Measurements from ENCODE around the gene PLXNA3. TPM values are rescaled to one million over a fixed set of nuclear protein-coding genes. Genes with fewer than 3 reads are reported as not detected.

Gene PLXNA3
- total RNA-seq, 8 experiments from 2014 or later: 8.6 to 38.0 (median 22.3) TPM

- Histone ChIP-seq H3K4me1 (replicated peaks in 1 of 2) (peaks cover 4 to 16% of the 10 kb centered on the region in 2 donors), H3K27ac (peak overlapping the region; percentile 100), H3K4me3 (peak overlapping the region; percentile 72 to 95 (median 88))
- ATAC-seq (replicated peaks in 6 of 8): peak in 1 of 8 experiments; percentile 9
- WGBS, 10 experiments: 0 to 53% (median 30%) methylated on average over 1 to 9 of the region's 28 CpGs; no CpG with 5 or more reads in 6 of the 10 experiments
- in situ Hi-C loops (cut with MboI; ENCODE audit: low pct_unique_long_range_greater_than_20kb in 2 of 9, low sequenced_read_pairs in 9 of 9, unreplicated experiment in 9 of 9): no loop called here
Measured at GRCh38 chrX:154437971-154438893, 19.8 kb upstream of the PLXNA3 start.

DNA sequence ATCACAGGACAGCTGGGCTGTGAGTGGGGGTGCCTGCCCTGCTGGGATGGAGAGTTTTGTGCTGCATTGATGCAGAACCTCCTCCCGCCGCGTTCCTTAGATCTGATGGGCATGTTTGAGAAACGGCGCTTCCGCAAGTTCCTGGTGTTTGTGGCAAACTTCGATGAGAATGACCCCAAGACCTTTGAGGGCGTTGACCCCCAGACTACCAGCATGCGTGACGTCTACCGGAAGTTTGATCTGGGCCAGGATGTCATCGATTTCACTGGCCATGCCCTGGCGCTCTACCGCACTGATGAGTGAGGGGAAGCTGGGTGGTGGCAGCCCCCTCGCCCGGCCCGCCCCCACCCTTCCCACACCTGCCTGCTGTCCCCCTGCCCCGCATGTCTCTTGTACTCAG, 18.2 kb upstream of the PLXNA3 start:
- H3K4me3 ChIP-seq: no peak overlapping the region
- ATAC-seq (replicated peaks in 6 of 8): no peak

DNA sequence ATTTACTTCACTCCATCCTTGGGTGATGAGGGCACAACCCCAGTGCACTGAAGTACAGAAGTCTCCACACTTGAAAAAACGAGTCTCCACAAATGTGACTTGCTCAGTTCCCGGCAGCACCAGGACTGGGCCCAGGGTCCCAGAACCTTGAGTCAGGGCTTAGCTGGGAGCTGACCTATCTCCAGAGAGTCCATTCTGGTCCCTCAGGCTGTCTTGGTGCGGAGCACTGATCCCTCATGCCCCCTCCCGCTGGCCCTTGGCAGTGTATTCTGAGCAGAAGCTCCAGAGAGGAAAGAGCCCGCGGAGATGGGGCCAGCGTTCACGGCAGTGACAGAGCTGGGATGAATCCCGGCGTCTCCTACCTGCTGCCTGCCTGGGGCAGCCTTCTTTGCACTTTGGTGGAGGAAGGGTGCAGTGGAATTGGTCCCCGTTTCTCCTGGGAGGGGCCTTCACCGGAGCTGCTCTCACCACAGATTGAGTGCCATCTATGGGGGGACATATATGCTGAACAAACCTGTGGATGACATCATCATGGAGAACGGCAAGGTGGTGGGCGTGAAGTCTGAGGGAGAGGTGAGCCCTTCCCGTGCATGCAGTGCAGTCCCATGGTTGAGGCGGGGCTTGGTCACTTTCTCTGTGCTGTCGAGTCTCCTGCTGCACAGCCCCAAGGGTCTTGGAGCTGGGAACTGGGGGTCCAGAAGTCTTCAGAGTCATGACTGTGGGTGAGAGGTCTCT, 17.3 kb upstream of the PLXNA3 start:
- Histone ChIP-seq H3K4me1 (replicated peaks in 1 of 2) (peaks cover 7 to 22% of the 10 kb centered on the region in 2 donors), H3K27ac (no peak overlapping the region), H3K4me3 (no peak overlapping the region)
- 60 to 68% (median 63%) methylated on average over 1 to 8 of the region's 17 CpGs; no CpG with 5 or more reads in 7 of the 10 experiments for WGBS, 10 experiments
- in situ Hi-C loops (cut with MboI; ENCODE audit: low pct_unique_long_range_greater_than_20kb in 2 of 9, low sequenced_read_pairs in 9 of 9, unreplicated experiment in 9 of 9): no loop called here
- no peak for ATAC-seq (replicated peaks in 6 of 8)

More for the DNA sequence above, 18.2 kb upstream of the PLXNA3 start:
- Histone ChIP-seq H3K27ac (no peak overlapping the region), H3K4me1 (replicated peaks in 1 of 2) (peaks cover 7 to 20% of the 10 kb centered on the region in 2 donors)
- in situ Hi-C loops (cut with MboI; ENCODE audit: low pct_unique_long_range_greater_than_20kb in 2 of 9, low sequenced_read_pairs in 9 of 9, unreplicated experiment in 9 of 9): no loop called here
- WGBS, 10 experiments: 70 to 100% (median 100%) methylated on average over 1 to 11 of the region's 18 CpGs; no CpG with 5 or more reads in 7 of the 10 experiments

- H3K4me1 ChIP-seq (replicated peaks in 1 of 2): peaks cover 7 to 17% of the 10 kb centered on the region in 2 donors
- H3K27ac ChIP-seq: no peak overlapping the region
- no peak overlapping the region for H3K4me3 ChIP-seq
- in situ Hi-C loops (cut with MboI; ENCODE audit: low pct_unique_long_range_greater_than_20kb in 2 of 9, low sequenced_read_pairs in 9 of 9, unreplicated experiment in 9 of 9): no loop called here
- ATAC-seq (replicated peaks in 6 of 8): no peak
- WGBS, 10 experiments: no CpG with 5 or more reads among the region's 11 CpGs
Measured at GRCh38 chrX:154441564-154441963, 16.5 kb upstream of the PLXNA3 start.

DNA sequence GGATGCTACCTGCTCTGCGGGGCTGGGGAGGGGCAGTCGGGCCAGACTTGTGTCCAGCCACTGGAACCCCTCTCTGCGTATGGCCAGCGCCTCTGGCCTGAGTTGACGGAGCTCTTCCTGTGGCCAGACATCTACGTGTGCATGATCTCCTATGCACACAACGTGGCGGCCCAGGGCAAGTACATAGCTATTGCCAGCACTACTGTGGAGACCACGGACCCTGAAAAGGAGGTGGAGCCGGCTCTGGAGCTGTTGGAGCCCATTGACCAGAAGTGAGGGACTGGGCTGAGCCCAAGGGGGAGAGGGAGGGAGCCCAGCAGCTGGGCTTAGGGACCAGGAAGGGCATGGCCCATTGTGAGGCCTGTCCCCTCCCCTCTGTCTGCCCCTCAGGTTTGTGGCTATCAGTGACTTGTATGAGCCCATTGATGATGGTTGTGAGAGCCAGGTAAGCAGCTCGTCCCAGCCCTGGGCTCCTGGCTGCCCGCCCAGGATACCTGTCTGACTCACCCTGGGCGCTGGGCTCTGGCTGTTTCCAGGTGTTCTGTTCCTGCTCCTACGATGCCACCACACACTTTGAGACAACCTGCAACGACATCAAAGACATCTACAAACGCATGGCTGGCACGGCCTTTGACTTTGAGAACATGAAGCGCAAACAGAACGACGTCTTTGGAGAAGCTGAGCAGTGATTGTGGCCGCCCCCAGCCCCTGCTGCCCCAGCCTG, 15.9 kb upstream of the PLXNA3 start:
- 53 to 100% methylated on average over 2 to 3 of the region's 21 CpGs; no CpG with 5 or more reads in 8 of the 10 experiments for WGBS, 10 experiments

GRCh38 chrX:154443479-154443910, 14.6 kb upstream of the PLXNA3 start:
- WGBS, 10 experiments: 31% methylated on average over 3 of the region's 10 CpGs; no CpG with 5 or more reads in 9 of the 10 experiments
- ATAC-seq (replicated peaks in 6 of 8): peak; percentile 5 to 54 (median 50)
- in situ Hi-C loops (cut with MboI; ENCODE audit: low pct_unique_long_range_greater_than_20kb in 2 of 9, low sequenced_read_pairs in 9 of 9, unreplicated experiment in 9 of 9): no loop called here
- Histone ChIP-seq H3K4me3 (peak overlapping the region; percentile 56 to 99 (median 70)), H3K4me1 (replicated peaks in 1 of 2) (peaks cover 7 to 16% of the 10 kb centered on the region in 2 donors), H3K27ac (peak overlapping the region; percentile 84 to 86)

More for the DNA sequence above, 15.9 kb upstream of the PLXNA3 start:
- no peak overlapping the region for H3K4me3 ChIP-seq
- no peak for ATAC-seq (replicated peaks in 6 of 8)
- in situ Hi-C loops (cut with MboI; ENCODE audit: low pct_unique_long_range_greater_than_20kb in 2 of 9, low sequenced_read_pairs in 9 of 9, unreplicated experiment in 9 of 9): no loop called here
- peaks cover 7 to 17% of the 10 kb centered on the region in 2 donors for H3K4me1 ChIP-seq (replicated peaks in 1 of 2)
- H3K27ac ChIP-seq: no peak overlapping the region

DNA sequence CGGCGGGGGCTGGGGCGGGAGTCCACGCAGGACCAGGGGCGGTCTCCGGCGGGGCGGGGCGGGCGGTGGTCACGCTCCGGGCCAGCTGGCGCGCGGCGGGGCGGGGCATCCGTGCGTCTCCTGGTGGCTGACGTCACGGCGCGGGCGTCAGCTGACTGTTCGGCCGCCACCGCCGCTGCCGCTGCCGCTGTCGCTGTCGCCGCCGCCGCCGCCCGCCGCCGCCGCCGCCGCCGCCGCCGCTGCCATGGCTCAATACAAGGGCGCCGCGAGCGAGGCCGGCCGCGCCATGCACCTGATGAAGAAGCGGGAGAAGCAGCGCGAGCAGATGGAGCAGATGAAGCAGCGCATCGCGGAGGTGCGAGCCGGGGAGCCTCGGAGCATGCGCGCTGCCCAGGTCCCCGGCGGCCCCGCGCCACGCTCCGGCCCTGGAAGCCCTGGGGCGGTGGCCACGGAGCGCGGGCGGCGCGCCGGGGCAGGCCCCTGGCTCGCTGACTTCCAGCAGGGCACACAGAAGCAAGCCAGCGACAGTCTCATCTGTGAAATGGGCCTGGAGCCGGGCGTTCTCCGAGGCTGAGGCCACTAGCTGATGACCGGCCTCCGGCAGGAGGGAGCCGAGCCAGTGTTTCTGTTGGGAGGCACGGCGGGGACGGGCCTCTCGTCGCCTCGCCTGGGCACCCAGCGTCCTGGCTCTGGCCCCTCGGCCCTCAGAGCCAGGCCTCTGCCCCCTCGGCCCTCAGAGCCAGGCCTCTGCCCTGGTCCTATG, 13.9 kb upstream of the PLXNA3 start, which contains the start of gene FAM50A:
Gene FAM50A (plus strand): TSS at position 150 of the 763 bp plus-strand sequence. CDS start 95 bp downstream, at position 245.
- H3K27ac ChIP-seq: peak within 1 kb of the TSS; percentile 84 to 86
- peak; percentile 79 to 92 (median 86) for ATAC-seq (replicated peaks in 6 of 8)
- peaks cover 7 to 9% of the 10 kb centered on the region in 2 donors for H3K4me1 ChIP-seq (replicated peaks in 1 of 2)
- in situ Hi-C loops (cut with MboI; ENCODE audit: low pct_unique_long_range_greater_than_20kb in 2 of 9, low sequenced_read_pairs in 9 of 9, unreplicated experiment in 9 of 9): no loop called here
- no CpG with 5 or more reads among the region's 94 CpGs for WGBS, 10 experiments
- peak within 1 kb of the TSS; percentile 56 to 99 (median 70) for H3K4me3 ChIP-seq

DNA sequence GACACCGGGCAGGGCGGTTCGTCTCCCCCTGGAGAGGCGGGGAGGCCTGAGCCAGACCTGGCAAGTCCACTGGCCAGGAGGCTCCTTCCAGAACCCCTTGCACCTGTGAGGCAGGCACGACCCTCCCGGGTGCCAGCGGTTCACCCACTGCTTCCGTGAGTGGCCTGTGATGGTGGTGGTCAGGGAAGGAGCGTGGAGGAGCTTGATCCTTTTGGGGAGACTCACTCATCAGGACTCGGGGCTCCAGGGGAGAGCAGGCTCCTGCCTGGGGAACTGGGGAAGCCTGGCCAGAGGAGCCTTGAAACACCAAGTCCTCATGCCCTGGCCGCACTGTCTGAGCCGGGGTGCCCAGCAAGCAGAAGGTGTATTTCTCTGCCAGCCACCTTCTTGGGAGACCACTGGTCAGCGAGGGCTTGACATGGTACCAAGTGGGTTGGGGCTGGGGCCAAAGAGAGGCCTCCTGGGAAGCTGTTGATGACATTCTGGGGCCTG, 13.3 kb upstream of the PLXNA3 start:
- in situ Hi-C loops (cut with MboI; ENCODE audit: low pct_unique_long_range_greater_than_20kb in 2 of 9, low sequenced_read_pairs in 9 of 9, unreplicated experiment in 9 of 9): no loop called here
- ATAC-seq (replicated peaks in 6 of 8): peak in 2 of 8 experiments; percentile 7 to 14
- Histone ChIP-seq H3K27ac (peak overlapping the region; percentile 84 to 86), H3K4me3 (peak overlapping the region; percentile 56 to 99 (median 70)), H3K4me1 (replicated peaks in 1 of 2) (peaks cover 5 to 9% of the 10 kb centered on the region in 2 donors)
- WGBS, 10 experiments: 70% methylated on average over 2 of the region's 13 CpGs; no CpG with 5 or more reads in 9 of the 10 experiments

GRCh38 chrX:154445776-154446175, 12.3 kb upstream of the PLXNA3 start:
- Histone ChIP-seq H3K4me3 (no peak overlapping the region), H3K27ac (no peak overlapping the region), H3K4me1 (replicated peaks in 1 of 2) (peaks cover 5 to 9% of the 10 kb centered on the region in 2 donors)
- ATAC-seq (replicated peaks in 6 of 8): no peak
- 60 to 80% methylated on average over 2 of the region's 16 CpGs; no CpG with 5 or more reads in 8 of the 10 experiments for WGBS, 10 experiments
- in situ Hi-C loops (cut with MboI; ENCODE audit: low pct_unique_long_range_greater_than_20kb in 2 of 9, low sequenced_read_pairs in 9 of 9, unreplicated experiment in 9 of 9): no loop called here

DNA sequence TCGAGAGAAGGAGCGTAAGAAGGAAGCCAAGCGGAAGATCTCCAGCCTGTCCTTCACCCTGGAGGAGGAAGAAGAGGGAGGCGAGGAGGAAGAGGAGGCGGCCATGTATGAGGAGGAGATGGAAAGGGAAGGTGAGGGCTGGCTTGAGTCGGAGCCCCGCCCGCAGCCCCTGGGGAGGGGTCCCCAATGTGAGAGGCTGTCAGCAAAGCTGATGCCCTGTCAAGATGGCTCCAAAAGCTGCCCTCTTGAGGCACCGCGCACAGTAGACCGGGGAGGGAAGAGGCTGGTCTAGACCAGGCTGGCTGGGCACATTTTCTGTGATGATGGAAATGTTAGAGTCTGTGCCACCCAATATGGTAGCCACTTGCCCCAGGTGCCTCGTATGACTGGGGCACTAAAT, 11.7 kb upstream of the PLXNA3 start:
- in situ Hi-C loops (cut with MboI; ENCODE audit: low pct_unique_long_range_greater_than_20kb in 2 of 9, low sequenced_read_pairs in 9 of 9, unreplicated experiment in 9 of 9): no loop called here
- no peak overlapping the region for H3K4me3 ChIP-seq
- no peak for ATAC-seq (replicated peaks in 6 of 8)
- peaks cover 5 to 9% of the 10 kb centered on the region in 2 donors for H3K4me1 ChIP-seq (replicated peaks in 1 of 2)
- WGBS, 10 experiments: 70 to 100% methylated on average over 2 of the region's 12 CpGs; no CpG with 5 or more reads in 8 of the 10 experiments
- no peak overlapping the region for H3K27ac ChIP-seq

- Histone ChIP-seq H3K4me3 (no peak overlapping the region), H3K27ac (no peak overlapping the region), H3K4me1 (replicated peaks in 1 of 2) (peaks cover under 1 to 6% of the 10 kb centered on the region in 2 donors)
- ATAC-seq (replicated peaks in 6 of 8): no peak
- 34 to 80% methylated on average over 1 to 4 of the region's 14 CpGs; no CpG with 5 or more reads in 8 of the 10 experiments for WGBS, 10 experiments
- in situ Hi-C loops (cut with MboI; ENCODE audit: low pct_unique_long_range_greater_than_20kb in 2 of 9, low sequenced_read_pairs in 9 of 9, unreplicated experiment in 9 of 9): no loop called here
Measured at GRCh38 chrX:154448484-154448883, 9.6 kb upstream of the PLXNA3 start.

Data from motor neuron (in vitro differentiated cells).